ENCODE data around the gene MCRIP2.

MCRIP2 gene

GRCh38 chr16:660132-660458 lies 18.5 kb downstream of the MCRIP2 start:
- TF ChIP-seq EZH2phosphoT487 (IDR thresholded peaks at IDR 0.05; ENCODE audit: borderline replicate concordance), result no peak
- TF ChIP-seq, protein P1, sequence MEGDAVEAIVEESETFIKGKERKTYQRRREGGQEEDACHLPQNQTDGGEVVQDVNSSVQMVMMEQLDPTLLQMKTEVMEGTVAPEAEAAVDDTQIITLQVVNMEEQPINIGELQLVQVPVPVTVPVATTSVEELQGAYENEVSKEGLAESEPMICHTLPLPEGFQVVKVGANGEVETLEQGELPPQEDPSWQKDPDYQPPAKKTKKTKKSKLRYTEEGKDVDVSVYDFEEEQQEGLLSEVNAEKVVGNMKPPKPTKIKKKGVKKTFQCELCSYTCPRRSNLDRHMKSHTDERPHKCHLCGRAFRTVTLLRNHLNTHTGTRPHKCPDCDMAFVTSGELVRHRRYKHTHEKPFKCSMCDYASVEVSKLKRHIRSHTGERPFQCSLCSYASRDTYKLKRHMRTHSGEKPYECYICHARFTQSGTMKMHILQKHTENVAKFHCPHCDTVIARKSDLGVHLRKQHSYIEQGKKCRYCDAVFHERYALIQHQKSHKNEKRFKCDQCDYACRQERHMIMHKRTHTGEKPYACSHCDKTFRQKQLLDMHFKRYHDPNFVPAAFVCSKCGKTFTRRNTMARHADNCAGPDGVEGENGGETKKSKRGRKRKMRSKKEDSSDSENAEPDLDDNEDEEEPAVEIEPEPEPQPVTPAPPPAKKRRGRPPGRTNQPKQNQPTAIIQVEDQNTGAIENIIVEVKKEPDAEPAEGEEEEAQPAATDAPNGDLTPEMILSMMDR (conservative IDR thresholded peaks at IDR 0.05; ENCODE audit: low read length), result no peak
- no peaks in the 10 kb centered on the region for H3K79me2 ChIP-seq (ENCODE audit: insufficient read depth, low read length)
- H3K9ac ChIP-seq (ENCODE audit: low read depth, low read length, poor library complexity, severe bottlenecking), result no peak overlapping the region
- no peaks in the 10 kb centered on the region for H4K20me1 ChIP-seq (ENCODE audit: insufficient read depth, low read length, poor library complexity, severe bottlenecking)
- no peak overlapping the region for H3K4me3 ChIP-seq (ENCODE audit: low read length, poor library complexity, severe bottlenecking)
- no peaks in the 10 kb centered on the region for H3K9me2 ChIP-seq (replicated peaks; ENCODE audit: low read depth, low read length)
- no peaks in the 10 kb centered on the region for H3F3A ChIP-seq (ENCODE audit: low read depth)
- H3K4me2 ChIP-seq (ENCODE audit: low read depth, low read length, poor library complexity, severe bottlenecking), result no peak overlapping the region
- H3K9me3 ChIP-seq (ENCODE audit: insufficient read depth, low read depth, low read length), result no peaks in the 10 kb centered on the region
- no peak overlapping the region for H2AFZ ChIP-seq (ENCODE audit: low read length)
- no peaks in the 10 kb centered on the region for H3K27me3 ChIP-seq (ENCODE audit: insufficient read depth, low read length, poor library complexity, severe bottlenecking)
- no peaks in the 10 kb centered on the region for H3K36me3 ChIP-seq (ENCODE audit: insufficient read depth, low read length)
- H3K4me1 ChIP-seq (ENCODE audit: insufficient read depth, low read length, poor library complexity, severe bottlenecking), result no peaks in the 10 kb centered on the region

DNA sequence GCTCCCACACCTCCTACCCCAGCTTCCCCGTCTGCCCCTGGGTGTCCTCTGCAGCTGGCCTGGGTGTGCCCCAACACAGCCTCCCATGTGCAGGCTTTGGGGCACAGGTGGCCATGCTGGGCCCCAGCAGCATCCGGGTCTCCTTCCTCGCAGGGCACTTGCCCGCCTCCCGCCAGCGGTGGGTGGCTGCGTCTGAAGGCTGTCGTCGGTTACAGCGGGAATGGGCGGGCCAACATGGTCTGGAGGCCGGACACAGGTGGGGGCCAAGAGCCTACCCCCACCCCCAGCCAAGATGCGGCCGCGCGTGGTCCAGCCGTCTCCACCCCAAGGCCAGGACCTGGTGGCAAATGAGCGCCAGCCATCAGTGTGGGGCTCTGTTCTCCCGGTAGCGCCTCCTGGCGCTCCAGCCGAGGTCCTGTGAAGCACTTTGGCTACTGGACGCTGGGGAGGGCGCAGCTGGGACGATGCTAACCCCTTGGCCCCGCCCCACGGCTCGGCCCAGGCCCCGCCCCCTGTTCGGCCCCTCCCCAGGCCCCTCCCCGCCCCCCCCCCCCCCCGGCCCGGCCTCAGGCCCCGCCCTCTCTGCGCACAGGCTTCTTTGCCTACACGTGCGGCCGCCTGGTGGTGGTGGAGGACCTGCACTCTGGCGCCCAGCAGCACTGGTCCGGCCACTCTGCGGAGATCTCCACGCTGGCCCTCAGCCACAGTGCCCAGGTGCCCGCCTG lies 19.0 kb downstream of the MCRIP2 start:
- no peaks in the 10 kb centered on the region for H3K4me1 ChIP-seq (ENCODE audit: insufficient read depth, low read length, poor library complexity, severe bottlenecking)
- TF ChIP-seq, protein P1 (conservative IDR thresholded peaks at IDR 0.05; ENCODE audit: low read length), result no peak
- TF ChIP-seq EZH2phosphoT487 (IDR thresholded peaks at IDR 0.05; ENCODE audit: borderline replicate concordance), result no peak
- H3K4me2 ChIP-seq (ENCODE audit: low read depth, low read length, poor library complexity, severe bottlenecking), result no peak overlapping the region
- H3K4me3 ChIP-seq (ENCODE audit: low read length, poor library complexity, severe bottlenecking), result no peak overlapping the region
- H3K27me3 ChIP-seq (ENCODE audit: insufficient read depth, low read length, poor library complexity, severe bottlenecking), result no peaks in the 10 kb centered on the region
- no peak overlapping the region for H3K9ac ChIP-seq (ENCODE audit: low read depth, low read length, poor library complexity, severe bottlenecking)
- H3F3A ChIP-seq (ENCODE audit: low read depth), result no peaks in the 10 kb centered on the region
- H3K9me2 ChIP-seq (replicated peaks; ENCODE audit: low read depth, low read length), result no peaks in the 10 kb centered on the region
- H2AFZ ChIP-seq (ENCODE audit: low read length), result no peak overlapping the region
- no peaks in the 10 kb centered on the region for H3K36me3 ChIP-seq (ENCODE audit: insufficient read depth, low read length)
- H4K20me1 ChIP-seq (ENCODE audit: insufficient read depth, low read length, poor library complexity, severe bottlenecking), result no peaks in the 10 kb centered on the region
- no peaks in the 10 kb centered on the region for H3K79me2 ChIP-seq (ENCODE audit: insufficient read depth, low read length)
- no peaks in the 10 kb centered on the region for H3K9me3 ChIP-seq (ENCODE audit: insufficient read depth, low read depth, low read length)

- Histone ChIP-seq H3K4me2 (ENCODE audit: low read depth, low read length, poor library complexity, severe bottlenecking) (no peak overlapping the region), H3K9me2 (replicated peaks; ENCODE audit: low read depth, low read length) (no peaks in the 10 kb centered on the region), H3K4me1 (ENCODE audit: insufficient read depth, low read length, poor library complexity, severe bottlenecking) (no peaks in the 10 kb centered on the region), H4K20me1 (ENCODE audit: insufficient read depth, low read length, poor library complexity, severe bottlenecking) (no peaks in the 10 kb centered on the region), H3K27me3 (ENCODE audit: insufficient read depth, low read length, poor library complexity, severe bottlenecking) (no peaks in the 10 kb centered on the region), H3K9ac (ENCODE audit: low read depth, low read length, poor library complexity, severe bottlenecking) (no peak overlapping the region), H3K36me3 (ENCODE audit: insufficient read depth, low read length) (no peaks in the 10 kb centered on the region), H3F3A (ENCODE audit: low read depth) (no peaks in the 10 kb centered on the region), H3K4me3 (ENCODE audit: low read length, poor library complexity, severe bottlenecking) (no peak overlapping the region), H2AFZ (ENCODE audit: low read length) (no peak overlapping the region), H3K79me2 (ENCODE audit: insufficient read depth, low read length) (no peaks in the 10 kb centered on the region), H3K9me3 (ENCODE audit: insufficient read depth, low read depth, low read length) (no peaks in the 10 kb centered on the region)
- no peak for TF ChIP-seq EZH2phosphoT487 (IDR thresholded peaks at IDR 0.05; ENCODE audit: borderline replicate concordance)
- TF ChIP-seq, protein P1 (conservative IDR thresholded peaks at IDR 0.05; ENCODE audit: low read length), result no peak
Measured at GRCh38 chr16:661184-661821, 19.7 kb downstream of the MCRIP2 start.

All from Loucy (cell line).